Fibroblast of mammary gland (primary cell): ENCODE measurements around the gene KLHL29.

Experiments used
- DNase-seq: peaks from one replicate; pipeline ENCODE4 v3.0.0-alpha.2; 2010; ENCODE audit warnings: low read depth
- H3K4me3 ChIP-seq: 2 replicates; pipeline ENCODE4 v1.5.1; 2011; ENCODE audit warnings: low read depth, mild to moderate bottlenecking, low read length, moderate library complexity; ENCODE audit not compliant: control insufficient read depth
- TF ChIP-seq, protein P1 (sequence below): conservative IDR thresholded peaks from 2 replicates; pipeline ENCODE4 v1.5.1; 2011; ENCODE audit warnings: low read depth, low read length, inconsistent platforms; ENCODE audit not compliant: control insufficient read depth, insufficient read depth

The KLHL29 gene

DNA sequence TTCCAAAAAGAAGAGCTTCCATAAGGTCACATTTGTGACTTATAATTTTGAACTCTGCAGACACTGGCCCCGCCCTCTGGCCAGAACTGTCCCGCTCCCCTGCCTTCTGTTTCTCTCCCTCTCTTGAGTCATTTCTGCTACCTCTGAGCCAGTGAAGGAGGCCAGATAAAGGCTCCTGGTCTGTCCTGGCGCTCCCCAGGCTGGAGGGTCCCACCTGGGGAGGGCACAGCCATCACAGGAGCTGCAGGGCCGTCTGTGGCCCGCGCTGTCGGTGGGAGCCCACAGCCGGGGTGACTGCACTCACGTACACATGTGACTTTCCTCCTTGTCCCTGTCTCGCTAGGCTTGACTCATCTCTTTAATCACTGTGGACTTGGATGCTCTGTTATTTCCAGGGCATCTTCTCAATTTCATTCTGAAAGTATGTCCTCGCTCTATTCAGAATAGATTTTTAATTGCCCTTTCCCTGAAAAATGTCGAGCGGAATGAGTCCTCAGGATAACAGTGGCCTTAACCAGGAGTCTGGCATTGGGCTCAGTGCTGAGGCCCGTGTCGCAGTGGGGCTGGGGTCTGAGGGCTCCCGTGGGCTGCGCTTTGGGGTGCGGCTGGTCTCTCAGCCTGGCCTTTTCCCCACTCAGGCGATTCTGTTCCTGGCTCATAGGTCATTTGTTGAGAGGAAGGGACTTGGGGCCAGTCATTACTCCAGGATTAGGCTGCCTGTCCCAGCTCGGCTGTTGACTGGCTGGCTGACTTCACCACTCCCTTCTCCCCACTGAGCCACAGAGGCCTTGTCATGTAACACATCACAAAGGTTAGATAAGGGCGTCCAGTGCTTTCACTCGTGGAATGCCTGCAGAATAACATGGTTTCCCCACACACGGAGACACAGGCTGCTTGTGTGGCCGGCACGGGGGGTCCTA is 34.5 kb downstream of the KLHL29 start:
- no peak overlapping the region for H3K4me3 ChIP-seq
- DNase-seq: peak; percentile 56
- TF ChIP-seq, protein P1, sequence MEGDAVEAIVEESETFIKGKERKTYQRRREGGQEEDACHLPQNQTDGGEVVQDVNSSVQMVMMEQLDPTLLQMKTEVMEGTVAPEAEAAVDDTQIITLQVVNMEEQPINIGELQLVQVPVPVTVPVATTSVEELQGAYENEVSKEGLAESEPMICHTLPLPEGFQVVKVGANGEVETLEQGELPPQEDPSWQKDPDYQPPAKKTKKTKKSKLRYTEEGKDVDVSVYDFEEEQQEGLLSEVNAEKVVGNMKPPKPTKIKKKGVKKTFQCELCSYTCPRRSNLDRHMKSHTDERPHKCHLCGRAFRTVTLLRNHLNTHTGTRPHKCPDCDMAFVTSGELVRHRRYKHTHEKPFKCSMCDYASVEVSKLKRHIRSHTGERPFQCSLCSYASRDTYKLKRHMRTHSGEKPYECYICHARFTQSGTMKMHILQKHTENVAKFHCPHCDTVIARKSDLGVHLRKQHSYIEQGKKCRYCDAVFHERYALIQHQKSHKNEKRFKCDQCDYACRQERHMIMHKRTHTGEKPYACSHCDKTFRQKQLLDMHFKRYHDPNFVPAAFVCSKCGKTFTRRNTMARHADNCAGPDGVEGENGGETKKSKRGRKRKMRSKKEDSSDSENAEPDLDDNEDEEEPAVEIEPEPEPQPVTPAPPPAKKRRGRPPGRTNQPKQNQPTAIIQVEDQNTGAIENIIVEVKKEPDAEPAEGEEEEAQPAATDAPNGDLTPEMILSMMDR: no peak

DNA sequence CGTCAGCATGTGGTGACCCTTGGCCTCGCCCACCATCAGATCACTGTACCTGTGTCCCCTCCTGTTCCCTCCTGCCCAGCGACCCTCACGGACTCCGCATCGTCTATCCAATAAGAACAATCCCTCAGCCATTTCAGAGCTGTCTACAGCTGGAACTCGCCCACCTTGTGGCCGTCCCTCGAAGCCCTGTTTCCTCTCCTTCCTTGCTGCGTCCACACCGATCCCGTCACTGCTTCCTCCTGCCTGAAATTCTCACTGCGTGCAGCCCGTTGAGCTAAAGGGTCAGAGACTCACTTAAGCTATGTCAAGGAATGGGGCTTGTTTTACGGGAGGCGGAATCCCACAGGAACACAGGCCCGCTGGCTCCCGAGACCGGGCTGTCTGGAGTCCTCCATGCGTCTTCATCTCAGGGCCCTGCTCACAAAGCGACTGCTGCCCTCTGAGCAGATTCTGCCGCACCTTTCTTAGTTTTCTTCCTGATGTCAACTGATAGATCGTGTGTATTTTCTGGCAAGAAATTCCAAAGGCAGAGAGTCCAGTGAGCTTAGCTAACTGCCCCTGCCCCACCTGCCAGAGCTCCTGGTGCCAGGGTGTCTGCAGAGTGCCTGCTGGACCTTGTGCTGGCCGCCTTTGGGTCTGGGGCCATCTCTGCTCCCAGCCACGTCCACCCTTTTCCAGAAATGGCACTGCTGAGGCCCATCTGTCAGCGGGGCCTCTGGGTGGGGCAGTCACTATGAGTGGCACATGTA is 35.3 kb downstream of the KLHL29 start:
- no peak overlapping the region for H3K4me3 ChIP-seq
- no peak for DNase-seq
- TF ChIP-seq, protein P1: no peak

DNA sequence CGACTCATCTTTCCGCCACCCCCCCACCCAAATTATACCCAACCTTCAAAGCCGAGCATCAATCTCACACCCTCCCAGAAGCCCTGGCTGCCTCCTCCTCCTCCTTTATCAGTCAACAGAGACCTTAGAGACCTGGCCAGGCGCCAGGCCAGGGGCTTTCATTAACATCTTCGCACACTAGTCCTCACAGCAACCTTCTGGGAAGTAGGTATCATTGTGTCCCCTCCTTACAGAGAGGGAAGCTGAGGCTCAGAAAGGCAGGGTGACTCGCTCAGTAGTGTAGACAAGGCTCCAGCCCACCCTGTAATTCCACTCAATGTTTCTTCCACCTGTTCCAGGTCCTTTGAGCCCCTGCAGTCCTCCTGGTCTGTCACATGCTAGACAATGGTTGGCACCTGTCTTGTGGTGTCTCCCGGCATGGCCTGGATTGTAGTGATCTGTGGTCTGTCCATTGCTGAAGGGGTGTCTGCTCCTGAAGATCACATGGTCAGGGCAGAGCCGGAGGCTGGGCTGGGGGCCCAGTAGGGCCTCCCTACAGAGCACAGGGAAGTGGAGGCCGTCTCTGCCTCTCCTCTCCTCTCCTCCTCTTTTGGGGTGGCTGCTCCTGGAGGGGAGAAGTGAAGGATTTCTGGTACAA is 36.0 kb downstream of the KLHL29 start:
- TF ChIP-seq, protein P1: no peak
- no peak for DNase-seq

DNA sequence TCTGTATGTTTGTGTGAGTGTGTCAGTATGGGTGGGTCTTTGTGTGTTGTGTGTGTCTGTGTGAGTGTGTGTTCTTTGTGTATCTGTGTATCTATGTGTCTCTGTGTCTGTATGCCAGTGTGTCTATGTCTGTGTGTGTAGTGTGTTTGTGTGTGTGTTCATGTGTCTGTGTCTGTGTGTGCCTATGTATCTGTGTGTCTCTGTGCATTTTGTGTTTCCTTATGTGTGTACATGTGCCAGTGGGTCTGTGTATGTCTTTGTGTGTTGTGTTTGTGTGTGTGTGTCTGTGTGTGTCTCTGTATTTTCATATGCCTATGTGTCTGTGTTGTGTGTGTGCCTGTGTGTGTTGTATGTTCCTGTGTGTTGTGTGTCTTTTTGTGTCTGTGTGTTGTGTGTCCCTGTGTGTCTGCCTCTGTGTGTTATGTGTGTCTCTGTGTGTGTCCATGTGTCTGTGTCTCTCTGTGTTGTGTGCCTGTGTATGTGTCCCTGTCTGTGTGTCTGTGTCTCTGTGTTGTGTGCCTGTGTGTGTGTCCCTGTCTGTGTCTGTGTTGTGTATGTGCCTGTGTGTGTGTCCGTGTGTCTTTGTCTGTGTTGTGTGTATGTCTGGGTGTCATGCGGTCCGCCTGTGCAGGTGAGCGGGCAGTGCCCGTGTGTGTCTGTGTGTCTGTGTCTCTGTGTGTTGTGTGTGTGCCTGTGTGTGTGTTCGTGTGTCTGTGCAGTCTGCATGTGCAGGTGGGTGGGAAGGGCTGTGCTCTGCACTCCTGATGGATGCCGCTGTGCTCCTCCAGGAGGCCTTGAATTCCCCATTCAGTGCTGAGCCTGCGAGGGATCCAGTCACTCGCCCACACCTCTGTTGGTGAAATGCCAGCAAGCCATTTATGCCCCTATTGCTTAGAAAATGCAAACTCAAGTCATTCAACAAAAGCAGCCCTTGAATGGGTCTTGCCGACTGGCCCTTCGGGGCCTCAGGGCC is 37.4 kb downstream of the KLHL29 start:
- no peak overlapping the region for H3K4me3 ChIP-seq
- TF ChIP-seq, protein P1: no peak

More for the DNA sequence above, 36.0 kb downstream of the KLHL29 start:
- no peak overlapping the region for H3K4me3 ChIP-seq

DNA sequence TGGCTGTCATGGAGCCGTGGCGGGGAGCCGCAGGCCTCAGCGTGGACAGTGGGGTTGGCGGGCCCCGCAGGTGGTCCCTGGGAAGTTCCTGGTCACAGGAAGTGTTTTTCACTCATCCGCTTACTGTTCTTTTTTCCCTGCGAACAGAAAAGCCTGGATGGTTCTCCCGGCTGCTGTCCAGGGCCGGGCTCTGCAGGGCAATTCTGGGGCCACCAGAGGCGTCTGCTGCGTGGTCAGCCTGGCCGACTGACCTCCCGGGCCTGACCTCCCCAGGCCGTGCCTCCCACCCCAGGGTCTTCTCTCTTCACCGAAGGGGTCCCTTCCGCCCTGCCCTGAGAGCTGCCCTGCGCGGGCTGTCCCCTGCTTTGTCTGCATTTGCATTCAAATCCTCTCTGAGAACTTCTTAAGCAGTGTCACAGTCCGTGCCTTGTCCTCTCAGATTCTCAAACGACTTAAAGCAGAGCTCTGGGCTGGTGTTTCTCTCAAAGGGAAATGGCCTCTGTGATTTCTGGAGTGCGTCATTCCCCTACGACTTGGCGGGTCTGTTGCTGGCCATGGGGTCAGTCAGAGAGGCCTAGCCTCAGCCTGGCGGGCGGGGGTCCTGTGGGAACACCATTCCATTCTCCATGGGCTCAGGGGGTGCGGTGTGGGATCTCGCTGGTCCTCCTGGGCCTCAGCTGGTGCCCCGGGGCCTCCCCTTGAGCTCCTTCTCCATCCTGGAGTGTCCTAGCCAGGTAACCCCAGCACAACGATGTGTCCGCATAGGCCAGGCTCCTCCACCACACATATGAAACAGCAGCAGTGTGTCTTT is 38.3 kb downstream of the KLHL29 start:
- no peak overlapping the region for H3K4me3 ChIP-seq
- TF ChIP-seq, protein P1: no peak

More for the DNA sequence above, 37.4 kb downstream of the KLHL29 start:
- no peak for DNase-seq

More for the DNA sequence above, 38.3 kb downstream of the KLHL29 start:
- DNase-seq: no peak
